GDM1 (cell line): ENCODE results near the gene IPO9.
"Not testable (repeated sequence)": the region's sequence is repeated elsewhere in the genome, so short reads cannot be mapped to it uniquely, and the experiment has no call there.

Source experiments
- DNase-seq: peaks from one replicate; lab custom pipeline; 2025; lab: John Stamatoyannopoulos, UW

Gene IPO9

GRCh38 chr1:201889090-201889968 is 60.4 kb downstream of the IPO9 start:
- no peak for DNase-seq

- no peak for DNase-seq
Measured at GRCh38 chr1:201890223-201890622, 61.3 kb downstream of the IPO9 start.

GRCh38 chr1:201890806-201891450 is 62.0 kb downstream of the IPO9 start:
- no peak for DNase-seq

- DNase-seq: no peak
Measured at GRCh38 chr1:201891451-201892045, 62.6 kb downstream of the IPO9 start.

- no peak for DNase-seq
Measured at GRCh38 chr1:201892211-201892610, 63.3 kb downstream of the IPO9 start.

DNA sequence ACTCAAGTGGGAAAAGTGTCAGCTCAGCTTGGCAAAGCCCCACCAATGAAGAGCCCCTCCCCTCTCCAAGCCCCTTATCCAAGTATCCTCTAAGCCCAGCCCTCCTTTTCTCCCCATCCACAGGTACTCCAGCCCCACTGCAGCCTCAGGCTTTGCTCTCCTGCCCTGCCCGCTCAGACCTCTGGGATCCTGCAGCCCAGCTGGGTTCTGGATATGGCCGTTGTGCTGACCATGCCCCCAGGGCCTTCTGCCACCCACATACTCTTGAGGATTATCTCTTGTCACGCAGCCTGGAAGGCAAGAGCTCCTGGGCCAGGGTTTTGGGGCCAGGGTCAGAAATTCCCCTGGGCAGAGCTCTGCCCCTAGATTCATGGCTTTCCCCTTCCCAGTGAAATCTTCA is 64.5 kb downstream of the IPO9 start:
- DNase-seq: no peak

- no peak for DNase-seq
Measured at GRCh38 chr1:201894343-201895119, 65.6 kb downstream of the IPO9 start.

DNA sequence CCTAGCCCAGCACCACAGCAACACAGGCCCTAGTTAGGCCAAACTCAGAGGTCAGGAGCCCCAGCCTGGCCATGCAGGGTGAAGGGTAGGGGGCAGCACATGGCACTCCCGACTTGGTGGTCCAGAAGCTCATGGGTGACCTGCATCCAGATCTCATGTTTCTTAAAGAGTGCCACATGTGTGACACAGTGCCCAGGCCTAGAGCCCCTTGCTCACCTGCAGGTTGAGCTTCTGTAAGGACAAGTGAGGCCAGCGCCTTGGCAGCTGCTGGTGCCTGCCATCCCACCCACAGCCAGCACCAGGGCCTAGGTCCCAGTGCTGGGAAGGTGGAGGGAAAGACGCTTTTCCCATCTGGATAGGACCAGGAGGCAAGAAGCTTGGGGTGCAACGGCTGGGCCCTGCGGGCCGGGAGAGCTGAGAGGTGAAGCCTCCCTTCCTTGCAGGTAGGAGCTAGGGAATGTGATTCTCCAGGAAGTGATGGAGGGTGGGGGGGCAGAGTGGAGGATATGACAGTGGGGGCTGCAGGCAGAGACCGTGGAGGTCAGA is 66.2 kb downstream of the IPO9 start:
- no peak for DNase-seq

- peak; percentile 78 for DNase-seq
Measured at GRCh38 chr1:201895913-201896807, 67.2 kb downstream of the IPO9 start.

DNA sequence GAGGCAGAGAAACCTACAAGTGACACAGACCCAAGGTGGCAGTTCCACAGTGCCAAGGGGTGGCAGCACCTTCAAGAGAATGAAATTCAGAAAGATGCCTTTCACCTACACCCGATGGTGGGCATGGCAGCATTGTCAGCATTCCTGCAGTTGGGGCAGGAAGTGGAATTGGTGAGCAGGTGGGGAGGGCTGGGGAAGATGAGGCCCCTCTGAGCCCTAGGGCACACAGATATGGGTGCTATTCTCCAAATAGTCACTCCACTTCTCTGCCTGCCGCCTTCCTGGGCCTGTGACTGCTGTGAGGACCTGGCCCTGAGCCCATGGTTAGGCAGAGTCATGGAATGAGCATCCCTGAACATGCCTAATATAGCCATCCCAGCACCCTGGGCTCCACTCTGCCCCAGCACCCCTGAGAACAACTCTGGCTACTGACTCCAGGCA is 68.0 kb downstream of the IPO9 start:
- no peak for DNase-seq

- DNase-seq: no peak
Measured at GRCh38 chr1:201898240-201898894, 69.4 kb downstream of the IPO9 start.

GRCh38 chr1:201898992-201899391 is 70.0 kb downstream of the IPO9 start:
- no peak for DNase-seq

GRCh38 chr1:201899683-201900429 is 70.9 kb downstream of the IPO9 start:
- no peak for DNase-seq

- DNase-seq: no peak
Measured at GRCh38 chr1:201900476-201900875, 71.5 kb downstream of the IPO9 start.

- not testable (repeated sequence) for DNase-seq
Measured at GRCh38 chr1:201901036-201901435, 72.1 kb downstream of the IPO9 start.

GRCh38 chr1:201902198-201902597 is 73.2 kb downstream of the IPO9 start:
- no peak for DNase-seq

DNA sequence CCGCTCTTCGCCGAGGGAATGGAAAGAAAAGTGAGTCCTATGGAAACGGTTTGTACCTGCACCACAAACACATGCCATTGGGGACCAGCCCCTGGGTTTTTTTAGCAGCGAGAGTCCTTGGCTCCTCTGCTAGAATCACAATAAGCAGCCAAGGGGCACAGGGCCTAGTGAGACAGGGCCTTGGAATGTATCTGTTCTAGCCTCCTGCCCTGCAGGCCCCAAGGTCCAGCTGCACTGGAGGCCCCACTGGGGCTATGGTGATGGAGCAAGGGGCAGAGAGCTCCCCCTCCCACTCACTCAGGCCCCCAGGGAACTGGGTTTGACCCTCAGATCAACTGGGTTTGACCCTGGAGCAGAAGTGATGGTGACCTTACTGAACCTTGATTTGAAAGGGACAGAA is 74.2 kb downstream of the IPO9 start:
- no peak for DNase-seq

DNA sequence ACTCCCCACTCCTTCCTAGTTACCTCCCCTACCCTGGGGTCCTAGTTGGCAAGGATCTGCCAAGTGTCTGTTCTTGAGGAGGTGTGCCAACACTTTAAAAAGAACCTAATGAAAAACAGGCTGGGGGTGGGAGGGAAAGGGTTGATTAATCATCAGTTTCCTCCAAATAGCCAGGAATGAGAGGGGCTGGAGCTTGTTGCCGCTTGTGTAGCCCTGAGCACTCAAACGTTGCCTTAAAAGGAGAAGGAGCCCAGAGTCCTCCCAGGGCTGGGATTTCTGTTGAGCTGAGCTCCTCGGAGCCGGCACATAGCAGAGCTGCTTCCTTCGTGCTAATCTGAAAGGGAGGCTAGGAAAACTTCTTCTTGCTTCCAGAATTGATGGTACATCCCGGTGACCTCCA is 75.6 kb downstream of the IPO9 start:
- DNase-seq: no peak

GRCh38 chr1:201905234-201905890 is 76.4 kb downstream of the IPO9 start:
- DNase-seq: no peak
